Measurements from ENCODE around the gene HERC4. TPM values are rescaled to one million over a fixed set of nuclear protein-coding genes. Genes with fewer than 3 reads are reported as not detected.

The HERC4 gene
- total and polyA plus RNA-seq, 9 of the 15 experiments (the other 6 are each of a cell fraction or from before 2014, with no cell fraction given), result 12.5 to 33.5 (median 22.8) TPM

GRCh38 chr10:67884313-67884841 is 190.7 kb downstream of the HERC4 start, which contains the start of gene SIRT1 (continued):
- no peak for TF ChIP-seq ZNF23 (CRISPR knock-in tag; IDR thresholded peaks at IDR 0.05)

DNA sequence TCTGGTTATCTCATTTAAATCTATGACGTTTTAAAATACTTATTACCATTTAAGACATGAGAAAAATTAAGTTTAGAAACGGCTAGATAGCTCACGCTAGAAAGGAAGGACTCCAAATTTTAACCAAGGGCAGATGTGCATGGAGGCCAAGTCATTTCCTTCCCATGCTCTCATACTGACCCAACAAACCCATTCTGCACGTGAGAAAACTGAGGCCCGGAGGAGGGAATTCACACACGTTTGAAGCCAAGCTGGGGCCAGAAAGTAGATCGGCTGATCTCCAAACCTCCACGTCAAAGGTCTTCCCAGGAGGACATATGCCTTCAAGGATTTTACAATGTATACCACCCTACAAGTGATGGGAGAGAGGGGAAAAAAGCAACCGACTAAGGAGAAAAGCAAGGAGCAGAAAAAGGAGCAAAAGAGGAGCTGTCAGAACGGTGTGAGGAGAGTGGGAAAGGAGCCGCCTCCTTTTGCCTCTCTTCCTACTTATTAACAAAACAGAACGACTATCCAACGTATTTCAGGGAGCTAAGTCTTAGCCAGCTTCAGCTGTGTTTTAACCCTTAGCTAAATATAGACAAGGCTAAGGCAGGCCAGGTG is 191.3 kb downstream of the HERC4 start:
- intact Hi-C loops (cut with micrococcal nuclease), result loop anchor here (10.0 kb wide), 1 partner anchor 191 kb away; the partner anchor contains the start of gene HERC4
- Histone ChIP-seq H2AFZ (ENCODE audit: low read depth, low read length) (peak overlapping the region; percentile 98), H3K27ac (ENCODE audit: extremely low read depth, low read depth, low read length) (peak overlapping the region; percentile 92), H3K4me3 (peak overlapping the region; percentile 72), H3K9ac (ENCODE audit: insufficient read depth in 1 of 2, low read depth in 2 of 2, low read length in 2 of 2) (peak overlapping the region; percentile 79 to 91), H3K4me2 (ENCODE audit: insufficient read depth, low read length) (peak overlapping the region; percentile 93), H3K9me3 (replicated peaks; ENCODE audit: control insufficient read depth, insufficient read depth, low read depth, low read length) (no peaks in the 10 kb centered on the region), H3K9me1 (ENCODE audit: control insufficient read depth, insufficient read depth, low read length) (no peaks in the 10 kb centered on the region), H3K27me3 (ENCODE audit: control insufficient read depth in 2 of 2, insufficient read depth in 2 of 2, low read length in 2 of 2) (no peaks in the 10 kb centered on the region), H3K4me1 (replicated peaks in 1 of 2; ENCODE audit: control insufficient read depth in 2 of 2, insufficient read depth in 2 of 2, low read length in 2 of 2) (peaks cover 9 to 16% of the 10 kb centered on the region in 2 experiments; a peak in 4 of 5 replicates), H3K36me3 (ENCODE audit: control insufficient read depth, insufficient read depth, low read length) (peaks cover 20% of the 10 kb centered on the region), H4K20me1 (replicated peaks; ENCODE audit: control insufficient read depth, insufficient read depth, low read length) (no peaks in the 10 kb centered on the region), H3K79me2 (ENCODE audit: control insufficient read depth, insufficient read depth, low read length) (peaks cover 40% of the 10 kb centered on the region)
- WGBS (ENCODE audit: insufficient coverage, low coverage, missing lambda C conversion rate), result 15% methylated on average over 13 of the region's 13 CpGs
- BruUV-seq (replicated peaks), result TSS peak; percentile 94
- ChIA-PET POLR2A (interaction anchor here (0.7 to 2.1 kb wide), 11 partner anchors 8 to 1064 kb away, joined by 3 to 10 read pairs (median 4); partner anchors contain the start of genes HNRNPH3 and PBLD), CTCF (ENCODE audit: low intra/inter-chr PET ratio) (no interaction called here)
- ATAC-seq (no peak), DNase-seq (ENCODE audit: extremely low read depth in 1 of 4, low spot score in 3 of 4) (peak in 1 of 4 experiments; percentile 24), FAIRE-seq (no peak)
- in situ Hi-C loops (cut with MboI), result no loop called here
- TF ChIP-seq OTX1 (CRISPR knock-in tag; IDR thresholded peaks at IDR 0.05) (0 out of 2 replicates have a peak, but pooled peaks have one; percentile 56), CBX1 (IDR thresholded peaks at IDR 0.05; ENCODE audit: low read depth) (0 out of 2 replicates have a peak, but pooled peaks have one; percentile 66), ZKSCAN8 (CRISPR knock-in tag; IDR thresholded peaks at IDR 0.05) (no peak; the same call in 1 of the 2 replicates), NCOR1 (IDR thresholded peaks at IDR 0.05) (no peak), TEAD1 (CRISPR knock-in tag; IDR thresholded peaks at IDR 0.05) (0 out of 4 replicates have a peak, but pooled peaks of 1 of the 2 experiments have one; percentile 18), ZNF780A (CRISPR knock-in tag; IDR thresholded peaks at IDR 0.05) (no peak), CHD1 (IDR thresholded peaks at IDR 0.05; ENCODE audit: low read length) (peak; percentile 44), TAF7 (tag; IDR thresholded peaks at IDR 0.05) (no peak), TCF7 (IDR thresholded peaks at IDR 0.05; ENCODE audit: borderline replicate concordance) (no peak), ARID2 (IDR thresholded peaks at IDR 0.05) (no peak), RFX1 (IDR thresholded peaks at IDR 0.05) (no peak), MIER1 (IDR thresholded peaks at IDR 0.05; ENCODE audit: low read depth) (peak; percentile 56; the same call in 1 of the 2 replicates), HNRNPUL1 (IDR thresholded peaks at IDR 0.05; ENCODE audit: low read length) (0 out of 2 replicates have a peak, but pooled peaks have one; percentile 50), PTBP1 (IDR thresholded peaks at IDR 0.05; ENCODE audit: low read depth, low read length) (0 out of 2 replicates have a peak, but pooled peaks have one; percentile 80), BHLHE40 (IDR thresholded peaks at IDR 0.05; ENCODE audit: low read length) (no peak)
